GM10248 (cell line): Measurements from ENCODE around the gene OASL.

ENCODE experiments used
- CTCF ChIA-PET: fragments of 300-600 bp; sonication (Branson Sonifier 250); formaldehyde crosslinking; extraction: SDS; loops from one replicate; lab custom pipeline; 2021; ENCODE audit warnings: antibody characterized with exemption; lab: Yijun Ruan, JAX
- POLR2A ChIA-PET: fragments of 350-650 bp; sonication (Branson Sonifier 250); formaldehyde crosslinking; extraction: SDS; loops from one replicate; lab custom pipeline; 2020; ENCODE audit warnings: antibody characterized with exemption; lab: Yijun Ruan, JAX
- DNase-seq: peaks from one replicate; pipeline ENCODE4 v3.0.0; 2012; ENCODE audit errors: extremely low spot score
- CTCF ChIP-seq: IDR thresholded peaks from 2 replicates; pipeline ENCODE4 v1.5.1; 2012; ENCODE audit warnings: mild to moderate bottlenecking, low read depth; ENCODE audit errors: extremely low read depth, missing control alignments, control extremely low read depth

Gene OASL

GRCh38 chr12:121018860-121019617 lies 20.0 kb downstream of the OASL start:
- no peak for DNase-seq
- POLR2A ChIA-PET, result interaction anchor here (0.6 kb wide), 1 partner anchor 343 kb away, joined by 3 read pairs; no protein-coding TSS in a partner anchor
- no peak for TF ChIP-seq CTCF
- CTCF ChIA-PET, result interaction anchor here (1.4 kb wide), 2 partner anchors 11 to 41 kb away, joined by 3 to 6 read pairs; no protein-coding TSS in a partner anchor

GRCh38 chr12:121017966-121018491 lies 21.0 kb downstream of the OASL start:
- no peak for DNase-seq
- no peak for TF ChIP-seq CTCF
- POLR2A ChIA-PET, result no interaction called here
- CTCF ChIA-PET, result interaction anchor here (1.2 to 2.2 kb wide), 2 partner anchors 12 to 46 kb away, joined by 3 to 12 read pairs; no protein-coding TSS in a partner anchor

GRCh38 chr12:121015825-121016766 lies 22.9 kb downstream of the OASL start, which contains the start of gene C12orf43:
Gene C12orf43, minus strand, starts transcription at chr12:121016487. Its CDS starts 13 bp downstream, at chr12:121016474.
- no peak for TF ChIP-seq CTCF
- CTCF ChIA-PET, result interaction anchor here (2.2 kb wide), 1 partner anchor 10 kb away, joined by 12 read pairs; no protein-coding TSS in a partner anchor
- peak; percentile 97 for DNase-seq
- POLR2A ChIA-PET, result no interaction called here

GRCh38 chr12:121013715-121014114 lies 25.3 kb downstream of the OASL start:
- peak; percentile 21 for TF ChIP-seq CTCF
- ChIA-PET CTCF (interaction anchor here (1.4 to 1.5 kb wide), 2 partner anchors 8 to 12 kb away, joined by 4 read pairs; no protein-coding TSS in a partner anchor), POLR2A (interaction anchor here (0.6 kb wide), 1 partner anchor 379 kb away, joined by 4 read pairs; no protein-coding TSS in a partner anchor)
- no peak for DNase-seq

GRCh38 chr12:121011820-121012219 lies 27.2 kb downstream of the OASL start:
- no peak for TF ChIP-seq CTCF
- DNase-seq, result no peak
- ChIA-PET POLR2A (no interaction called here), CTCF (interaction anchor here (0.9 to 1.0 kb wide), 2 partner anchors 8 to 10 kb away, joined by 3 read pairs; no protein-coding TSS in a partner anchor)
